Stimulated activated CD4-positive, alpha-beta T cell treated with anti-CD3 and anti-CD28 coated beads, TNF-alpha, amount 100 ng/mL, for 4 hours (primary cell): ENCODE data around the gene NIPAL1.
A peak's percentile ranks its signal among the peaks of the same experiment; 100 is the strongest.
"Not testable (repeated sequence)": the region's sequence is repeated elsewhere in the genome, so short reads cannot be mapped to it uniquely, and the experiment has no call there.

Experiments used
- DNase-seq, 3 experiments: peaks; one replicate each; pipeline ENCODE4 v3.0.0-alpha.2; 2020; ENCODE audit warnings: low read depth in 3 of 3

Gene NIPAL1

GRCh38 chr4:48016141-48017107, at the start of gene NIPAL1, which contains the start of gene CNGA1:
TSS of gene NIPAL1 (plus strand) at chr4:48016772. CDS start at chr4:48016840, 68 bp downstream.
TSS of gene CNGA1 (minus strand) at chr4:48016681. CDS start at chr4:47952689, 63,992 bp downstream.
- peak; percentile 50 to 74 (median 58) for DNase-seq

DNA sequence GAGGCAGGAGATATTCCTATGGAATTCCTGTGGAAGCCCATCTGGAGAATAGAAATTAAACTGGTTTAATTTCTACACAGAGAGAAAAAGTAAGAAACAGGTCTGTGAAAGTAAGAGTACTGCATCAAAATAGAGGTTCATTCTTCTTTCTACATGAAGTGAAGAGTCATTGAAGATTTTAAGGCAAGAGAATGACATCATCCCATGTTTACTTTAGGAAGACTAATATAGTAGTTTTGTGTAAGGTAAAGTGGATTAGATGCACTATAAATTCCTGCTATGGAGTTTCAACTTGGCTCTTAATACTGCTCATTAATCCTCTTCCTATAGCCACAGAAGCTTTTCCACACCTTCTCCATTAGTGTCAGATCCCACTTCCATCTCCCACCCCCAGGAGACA, 47.7 kb upstream of the NIPAL1 start:
- no peak for DNase-seq

GRCh38 chr4:47972181-47972580, 44.4 kb upstream of the NIPAL1 start:
- no peak for DNase-seq

GRCh38 chr4:47972721-47973120, 43.9 kb upstream of the NIPAL1 start:
- no peak for DNase-seq

DNA sequence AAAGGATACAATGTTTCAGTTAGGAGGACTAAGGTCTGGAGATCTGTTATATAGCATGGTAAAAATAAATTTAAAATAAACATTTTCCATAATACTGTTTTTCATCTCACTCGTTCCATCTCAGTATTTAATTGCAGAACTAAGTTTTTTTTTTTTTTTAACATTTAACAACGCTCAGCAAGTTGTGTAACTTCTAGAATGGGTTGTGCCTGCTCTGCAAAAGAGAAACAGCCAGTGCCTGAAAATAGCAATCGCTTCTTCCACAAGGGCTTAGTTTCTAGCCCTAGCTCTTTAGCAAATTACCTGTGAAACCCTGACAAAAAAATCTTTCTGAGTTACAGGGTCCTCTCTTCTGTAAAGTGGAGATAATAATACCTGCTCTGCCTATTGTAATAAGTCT, 42.0 kb upstream of the NIPAL1 start:
- DNase-seq = no peak

- DNase-seq = no peak
Measured at GRCh38 chr4:47990145-47990544, 26.4 kb upstream of the NIPAL1 start.

DNA sequence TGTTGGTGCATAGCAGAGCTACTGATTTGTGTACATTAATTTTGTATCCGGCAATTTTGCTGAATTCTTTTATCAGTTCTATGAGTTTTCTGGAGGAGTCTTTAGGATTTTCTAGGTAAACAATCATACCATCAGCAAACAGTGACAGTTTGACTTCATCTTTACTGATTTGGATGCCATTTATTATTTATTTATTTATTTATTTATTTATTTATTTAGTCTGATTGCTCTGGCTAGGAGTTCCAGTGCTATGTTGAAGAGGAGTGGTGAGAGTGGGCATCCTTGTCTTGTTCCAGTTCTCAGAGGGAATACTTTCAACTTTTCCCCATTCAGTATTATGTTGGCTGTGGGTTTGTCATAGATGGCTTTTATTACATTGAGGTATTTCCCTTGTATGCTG, 24.1 kb upstream of the NIPAL1 start:
- not testable (repeated sequence) for DNase-seq

DNA sequence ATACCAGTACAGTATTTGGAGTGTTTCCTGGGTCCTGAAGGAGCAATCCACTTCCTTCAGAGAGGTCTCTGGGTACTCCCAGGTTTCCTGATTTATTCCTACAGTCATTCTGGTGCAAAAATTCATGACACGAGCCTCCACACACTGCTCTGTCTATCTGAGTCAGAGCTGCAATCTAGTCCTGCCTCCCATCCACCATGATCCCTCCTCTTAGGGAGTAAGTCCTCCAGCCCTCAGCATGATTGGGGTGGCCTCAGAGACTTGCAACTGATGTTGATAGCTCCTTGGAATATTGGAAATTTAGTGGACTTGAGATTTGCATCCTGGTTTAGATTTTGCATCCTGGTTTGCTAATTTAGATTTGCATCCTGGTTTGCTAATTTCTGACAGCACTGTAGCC, 20.6 kb upstream of the NIPAL1 start:
- no peak for DNase-seq

DNA sequence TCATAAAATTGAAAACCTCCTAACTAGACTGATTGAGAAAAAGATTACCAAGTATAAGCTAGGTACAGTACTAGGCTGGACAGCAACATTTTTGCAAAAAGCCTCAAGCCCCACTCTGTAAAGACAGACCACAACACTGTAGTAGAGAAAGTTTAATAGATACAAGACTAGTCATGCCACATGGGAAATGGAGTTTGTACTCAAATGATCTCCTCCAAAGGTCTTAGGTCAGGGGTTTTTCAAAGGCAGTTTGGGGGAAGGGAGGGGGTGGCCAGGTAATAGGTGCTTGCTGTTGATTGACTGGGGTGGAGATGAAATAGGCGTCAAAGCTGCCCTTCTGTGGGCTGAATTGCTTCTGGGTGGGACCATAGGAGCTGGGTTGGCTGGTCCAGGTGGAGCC, 14.3 kb upstream of the NIPAL1 start:
- no peak for DNase-seq

DNA sequence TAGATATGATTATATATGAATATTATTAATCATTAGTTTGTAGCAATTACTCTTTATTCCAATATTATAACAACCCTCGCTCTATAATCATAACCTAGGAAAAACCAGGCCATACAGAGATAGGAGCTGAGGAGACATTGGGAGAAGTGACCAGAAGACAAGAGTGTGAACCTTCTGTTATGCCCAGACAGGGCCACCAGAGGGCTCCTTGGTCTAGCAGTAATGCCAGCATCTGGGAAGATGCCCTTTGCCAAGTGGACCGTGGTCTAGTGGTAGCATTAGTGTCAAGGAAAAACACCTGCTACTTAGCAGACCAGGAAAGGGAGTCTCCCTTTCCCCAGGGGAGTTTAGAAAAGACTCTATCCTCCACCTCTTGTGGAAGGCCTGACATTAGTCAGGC, 13.0 kb upstream of the NIPAL1 start:
- not testable (repeated sequence) for DNase-seq

DNA sequence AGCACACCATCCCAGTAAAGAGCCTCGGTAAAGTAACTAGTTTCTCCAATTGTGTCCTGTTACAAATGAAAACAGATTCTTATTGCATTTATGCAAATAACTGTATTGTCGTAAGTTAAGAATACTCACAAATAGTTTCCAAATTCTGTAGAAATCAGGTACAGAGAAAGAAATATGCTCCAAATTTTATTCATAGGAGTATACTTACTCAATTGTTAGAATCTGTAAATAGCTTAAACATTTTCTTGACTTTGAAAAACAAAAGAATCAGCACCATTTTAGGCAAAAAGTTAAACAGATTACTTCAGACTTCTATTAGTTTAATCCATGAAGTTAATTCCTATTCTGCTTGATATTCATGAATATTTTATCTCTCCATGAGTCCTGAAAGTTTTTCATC, 10.8 kb upstream of the NIPAL1 start:
- DNase-seq = no peak

GRCh38 chr4:48008021-48008596, 8.5 kb upstream of the NIPAL1 start:
- DNase-seq = no peak

DNA sequence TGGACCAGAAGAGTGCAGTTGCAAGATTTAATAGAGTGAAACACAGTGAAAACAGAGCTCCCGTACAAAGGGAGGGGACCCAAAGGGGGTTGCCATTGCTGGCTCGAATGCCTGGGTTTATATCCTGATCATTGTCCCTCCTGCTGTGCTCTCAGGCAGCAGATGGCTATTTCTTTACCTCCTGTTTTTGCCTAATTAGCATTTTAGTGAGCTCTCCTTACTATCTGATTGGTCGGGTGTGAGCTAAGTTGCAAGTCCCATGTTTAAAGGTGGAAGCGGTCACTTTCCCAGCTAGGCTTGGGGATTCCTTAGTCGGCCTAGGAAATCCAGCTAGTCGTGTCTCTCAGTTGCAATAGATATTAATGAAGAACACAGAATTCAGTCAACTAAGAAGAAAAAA, 5.7 kb upstream of the NIPAL1 start:
- not testable (repeated sequence) for DNase-seq

DNA sequence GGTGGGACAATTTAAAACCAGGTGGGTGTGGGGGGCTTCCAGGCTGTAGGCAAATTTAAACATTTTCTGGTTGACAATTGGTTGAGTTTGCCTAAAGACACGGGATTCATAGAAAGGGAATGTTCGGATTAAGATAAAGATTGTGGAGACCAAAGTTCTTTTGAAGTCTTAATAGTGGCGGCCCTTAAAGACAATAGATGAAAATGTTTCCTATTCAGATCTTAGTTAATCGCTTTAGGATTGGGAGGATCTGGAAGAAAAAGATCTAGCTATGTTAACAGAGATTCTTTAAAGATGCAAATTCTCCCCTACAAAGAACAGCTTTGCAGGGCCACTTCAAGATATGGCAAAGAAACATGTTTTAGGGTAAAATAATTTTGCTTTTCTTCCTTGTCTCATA, 4.8 kb upstream of the NIPAL1 start:
- no peak for DNase-seq

GRCh38 chr4:48012824-48013223, 3.7 kb upstream of the NIPAL1 start:
- DNase-seq = no peak

DNA sequence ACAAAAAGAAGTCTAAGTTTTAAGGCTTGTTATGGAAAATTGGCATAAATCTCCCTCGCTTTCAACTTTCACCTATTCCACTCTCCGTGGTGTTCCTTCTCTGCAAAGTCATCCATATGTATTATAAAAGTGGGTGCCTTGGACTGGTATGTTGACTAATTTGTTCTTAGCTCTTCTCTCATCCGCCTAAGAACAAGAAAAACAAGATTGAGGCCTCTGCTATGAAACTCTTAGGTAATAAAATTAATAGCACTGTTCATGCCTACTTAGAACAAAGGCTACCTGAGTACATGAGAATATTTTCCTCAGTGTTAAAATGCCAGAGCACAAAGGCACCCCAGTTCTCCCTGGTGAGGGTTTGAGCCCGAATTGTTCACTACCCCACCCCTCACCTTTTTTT, 1.4 kb upstream of the NIPAL1 start:
- DNase-seq = no peak

GRCh38 chr4:48015678-48016077, 894 bp upstream of the NIPAL1 start:
- DNase-seq = no peak

- DNase-seq = peak; percentile 26 to 45 (median 36)
Measured at GRCh38 chr4:48017108-48017571, 568 bp downstream of the NIPAL1 start.

DNA sequence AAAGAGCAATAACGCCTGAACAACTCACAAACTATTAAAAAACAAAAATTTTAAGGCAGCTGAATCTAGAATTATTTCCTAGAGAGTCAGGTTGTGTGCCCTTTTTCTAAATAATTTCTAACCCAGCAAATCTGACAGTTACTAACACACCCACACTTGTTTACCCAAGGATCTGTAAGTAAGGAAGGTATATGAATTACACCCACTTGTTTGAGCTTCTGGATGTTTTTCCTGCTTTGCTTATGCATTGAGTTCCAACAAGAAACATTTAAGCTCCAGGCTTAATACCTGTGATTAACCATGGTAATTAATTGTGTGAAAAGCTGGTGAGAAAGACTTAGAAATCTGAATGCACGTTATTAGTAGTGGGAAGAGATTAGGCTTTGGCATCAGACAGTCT, 1.5 kb downstream of the NIPAL1 start:
- DNase-seq = no peak

DNA sequence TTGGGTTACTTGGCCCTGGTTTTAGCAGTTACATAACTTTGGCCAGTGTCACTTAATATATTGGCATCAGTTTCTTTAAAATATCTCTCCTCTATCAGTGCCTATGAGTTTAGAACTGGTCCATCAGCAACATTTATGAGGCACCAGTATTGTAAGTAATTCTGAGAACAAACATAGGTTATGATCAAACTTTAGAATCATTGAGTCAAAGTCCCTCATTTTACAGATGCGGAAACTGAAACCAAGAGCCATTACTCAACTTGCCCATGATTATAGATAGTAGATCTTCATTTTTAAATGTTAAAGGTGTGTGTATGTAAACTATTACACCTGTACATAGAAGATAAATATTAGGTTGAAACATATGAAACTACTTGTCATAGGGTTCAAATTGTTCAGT, 4.5 kb downstream of the NIPAL1 start:
- DNase-seq = no peak

- DNase-seq = no peak
Measured at GRCh38 chr4:48022192-48022799, 5.7 kb downstream of the NIPAL1 start.

GRCh38 chr4:48024522-48024921, 8.0 kb downstream of the NIPAL1 start:
- DNase-seq = no peak

DNA sequence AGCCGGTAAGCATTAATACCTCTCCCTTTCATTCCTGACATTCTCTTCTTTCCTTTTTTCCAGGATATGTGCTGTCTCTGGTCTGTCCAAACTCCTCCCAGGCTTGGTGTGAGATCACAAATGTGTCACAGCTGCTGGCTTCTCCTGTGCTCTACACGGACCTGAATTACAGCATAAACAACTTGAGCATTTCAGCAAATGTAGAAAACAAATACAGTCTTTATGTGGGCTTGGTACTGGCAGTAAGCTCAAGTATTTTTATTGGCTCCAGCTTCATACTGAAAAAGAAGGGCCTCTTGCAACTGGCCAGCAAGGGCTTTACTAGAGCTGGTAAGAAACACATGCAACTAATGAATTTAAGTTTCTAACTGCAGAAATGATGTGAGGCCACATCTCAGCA, 8.4 kb downstream of the NIPAL1 start:
- no peak for DNase-seq
